Activated B cell treated with CpG ODN at 0.5 μM for 24 hours (primary cell): ENCODE measurements around the gene PNRC2. TPM values are rescaled to one million over a fixed set of nuclear protein-coding genes. Genes with fewer than 3 reads are reported as not detected.
"Not testable (repeated sequence)": the region's sequence is repeated elsewhere in the genome, so short reads cannot be mapped to it uniquely, and the experiment has no call there.

Experiments
- ATAC-seq: fragments of 200-7000 bp; cut with Tn5 transposase; one replicate; pipeline ENCODE4 v1.10.0; 2021; ENCODE audit warnings: low read depth, mild to moderate bottlenecking, moderate library complexity
- CTCF ChIA-PET: fragments of 350-600 bp; sonication (Branson Sonifier 250); formaldehyde crosslinking; loops from one replicate; lab custom pipeline; 2021; ENCODE audit warnings: antibody characterized with exemption; lab: Charles Lee
- POLR2A ChIA-PET: fragments of 350-600 bp; sonication (Branson Sonifier 250); formaldehyde crosslinking; loops from one replicate; lab custom pipeline; 2021; ENCODE audit warnings: antibody characterized with exemption; lab: Charles Lee
- DNase-seq: peaks from one replicate; pipeline ENCODE4 v3.0.0; 2022
- H3K27ac Mint-ChIP-seq: one replicate; pipeline ENCODE4 v1.8.0; 2020; ENCODE audit warnings: mixed read lengths
- H3K27me3 Mint-ChIP-seq: one replicate; pipeline ENCODE4 v1.8.0; 2021; ENCODE audit warnings: mixed read lengths
- H3K36me3 Mint-ChIP-seq: one replicate; pipeline ENCODE4 v1.8.0; 2021; ENCODE audit warnings: low read depth, mixed read lengths
- H3K4me1 Mint-ChIP-seq: one replicate; pipeline ENCODE4 v1.8.0; 2021; ENCODE audit warnings: mixed read lengths
- H3K4me3 Mint-ChIP-seq: one replicate; pipeline ENCODE4 v1.8.0; 2020; ENCODE audit warnings: mild to moderate bottlenecking, mixed read lengths
- H3K9me3 Mint-ChIP-seq: one replicate; pipeline ENCODE4 v1.8.0; 2020; ENCODE audit warnings: mixed read lengths
- intact Hi-C: fragments of 100-400 bp; cut with micrococcal nuclease; formaldehyde crosslinking; loops from one replicate; pipeline ENCODE4 v1.15.1; 2024
- total RNA-seq: library from RNA; stranded (reverse); gene quantifications from 2 replicates; pipeline ENCODE4 v1.2.3, GENCODE V29; 2022
- TF ChIP-seq, protein P1 (sequence below): fragments of 200-600 bp; IDR thresholded peaks from one replicate; pipeline ENCODE4 v1.8.0; 2022; ENCODE audit warnings: antibody characterized with exemption, mild to moderate bottlenecking

The PNRC2 gene
- total RNA-seq, 1 donor from 2014 or later = 184 TPM

DNA sequence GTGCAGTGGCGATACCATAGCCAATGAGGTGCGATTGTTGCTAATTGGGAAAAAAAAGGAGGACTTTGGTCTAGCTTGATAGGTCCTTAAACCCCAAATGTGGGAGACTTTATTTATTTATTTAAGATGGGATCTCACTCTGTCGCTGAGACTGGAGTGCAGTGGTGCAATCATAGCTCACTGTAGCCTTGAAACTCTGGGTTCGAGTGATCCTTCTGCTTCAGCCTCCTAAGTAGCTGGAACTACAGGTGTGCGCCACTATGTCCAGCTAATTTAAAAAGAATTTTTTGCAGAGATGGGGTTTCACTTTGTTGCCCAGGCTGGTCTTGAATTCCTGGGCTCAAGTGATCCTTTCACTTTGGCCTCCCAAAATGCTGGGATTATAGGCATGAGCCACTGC is 44.5 kb downstream of the PNRC2 start:
- H3K36me3 Mint-ChIP-seq = no peaks in the 10 kb centered on the region
- no peak overlapping the region for H3K27ac Mint-ChIP-seq
- intact Hi-C loops = no loop called here
- no peaks in the 10 kb centered on the region for H3K9me3 Mint-ChIP-seq
- peaks cover 6% of the 10 kb centered on the region for H3K27me3 Mint-ChIP-seq
- ATAC-seq (no peak), DNase-seq (no peak)
- peaks cover 8% of the 10 kb centered on the region for H3K4me1 Mint-ChIP-seq
- ChIA-PET CTCF (interaction anchor here (1.3 kb wide), 1 partner anchor 24 kb away, joined by 3 read pairs; no protein-coding TSS in a partner anchor), POLR2A (interaction anchor here (0.6 to 1.3 kb wide), 2 partner anchors 24 to 582 kb away, joined by 5 read pairs; partner anchors contain the start of gene SRSF10)
- TF ChIP-seq, protein P1, sequence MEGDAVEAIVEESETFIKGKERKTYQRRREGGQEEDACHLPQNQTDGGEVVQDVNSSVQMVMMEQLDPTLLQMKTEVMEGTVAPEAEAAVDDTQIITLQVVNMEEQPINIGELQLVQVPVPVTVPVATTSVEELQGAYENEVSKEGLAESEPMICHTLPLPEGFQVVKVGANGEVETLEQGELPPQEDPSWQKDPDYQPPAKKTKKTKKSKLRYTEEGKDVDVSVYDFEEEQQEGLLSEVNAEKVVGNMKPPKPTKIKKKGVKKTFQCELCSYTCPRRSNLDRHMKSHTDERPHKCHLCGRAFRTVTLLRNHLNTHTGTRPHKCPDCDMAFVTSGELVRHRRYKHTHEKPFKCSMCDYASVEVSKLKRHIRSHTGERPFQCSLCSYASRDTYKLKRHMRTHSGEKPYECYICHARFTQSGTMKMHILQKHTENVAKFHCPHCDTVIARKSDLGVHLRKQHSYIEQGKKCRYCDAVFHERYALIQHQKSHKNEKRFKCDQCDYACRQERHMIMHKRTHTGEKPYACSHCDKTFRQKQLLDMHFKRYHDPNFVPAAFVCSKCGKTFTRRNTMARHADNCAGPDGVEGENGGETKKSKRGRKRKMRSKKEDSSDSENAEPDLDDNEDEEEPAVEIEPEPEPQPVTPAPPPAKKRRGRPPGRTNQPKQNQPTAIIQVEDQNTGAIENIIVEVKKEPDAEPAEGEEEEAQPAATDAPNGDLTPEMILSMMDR = no peak
- no peak overlapping the region for H3K4me3 Mint-ChIP-seq

DNA sequence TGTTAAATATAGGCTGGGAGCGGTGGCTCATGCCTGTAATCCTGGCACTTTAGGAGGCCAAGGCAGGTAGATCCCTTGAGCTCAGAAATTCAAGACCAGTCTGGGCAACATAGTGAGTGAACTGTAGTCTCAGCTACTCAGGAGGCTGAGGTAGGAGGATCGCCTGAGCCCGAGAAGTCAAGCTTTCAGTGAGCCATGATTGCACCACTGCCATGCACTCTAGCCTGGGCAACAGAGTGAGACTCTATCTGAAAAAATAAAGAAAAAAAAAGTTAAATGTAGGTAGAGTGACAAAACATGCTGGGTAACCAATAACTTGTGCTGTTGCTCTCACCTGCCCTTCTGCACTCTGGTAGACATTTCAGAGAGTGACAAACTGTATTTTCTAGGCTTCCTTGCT is 45.5 kb downstream of the PNRC2 start:
- TF ChIP-seq, protein P1 = no peak
- Mint-ChIP-seq H3K27ac (no peak overlapping the region), H3K4me1 (peaks cover 8% of the 10 kb centered on the region), H3K27me3 (peaks cover 6% of the 10 kb centered on the region), H3K4me3 (no peak overlapping the region), H3K9me3 (no peaks in the 10 kb centered on the region), H3K36me3 (no peaks in the 10 kb centered on the region)
- ChIA-PET CTCF (no interaction called here), POLR2A (no interaction called here)
- DNase-seq (no peak), ATAC-seq (no peak)
- intact Hi-C loops = no loop called here

DNA sequence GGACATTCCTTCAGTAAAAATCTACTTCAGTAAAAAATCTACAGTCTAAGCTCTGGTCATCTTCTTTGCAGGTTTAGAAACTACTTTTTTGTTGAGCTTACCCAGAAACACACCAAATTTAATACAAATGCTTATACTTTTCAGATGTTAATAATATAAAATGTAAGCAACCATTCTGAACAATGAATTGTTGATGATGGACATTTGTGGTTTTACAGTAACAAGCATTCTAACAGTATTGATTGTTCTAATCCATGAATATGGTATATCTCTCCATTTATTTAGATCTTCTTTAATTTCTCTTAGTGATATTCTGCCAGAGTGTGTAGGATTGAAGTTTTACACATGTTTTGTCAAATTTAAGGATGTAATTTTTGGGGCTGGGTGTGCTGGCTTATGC is 47.5 kb downstream of the PNRC2 start:
- Mint-ChIP-seq H3K4me3 (no peak overlapping the region), H3K27me3 (peaks cover 10% of the 10 kb centered on the region), H3K4me1 (peaks cover 8% of the 10 kb centered on the region), H3K9me3 (no peaks in the 10 kb centered on the region), H3K27ac (no peak overlapping the region), H3K36me3 (no peaks in the 10 kb centered on the region)
- ATAC-seq (no peak), DNase-seq (no peak)
- ChIA-PET POLR2A (interaction anchor here (0.6 kb wide), 1 partner anchor 14 kb away, joined by 3 read pairs; no protein-coding TSS in a partner anchor), CTCF (no interaction called here)
- intact Hi-C loops = no loop called here
- TF ChIP-seq, protein P1 = no peak

DNA sequence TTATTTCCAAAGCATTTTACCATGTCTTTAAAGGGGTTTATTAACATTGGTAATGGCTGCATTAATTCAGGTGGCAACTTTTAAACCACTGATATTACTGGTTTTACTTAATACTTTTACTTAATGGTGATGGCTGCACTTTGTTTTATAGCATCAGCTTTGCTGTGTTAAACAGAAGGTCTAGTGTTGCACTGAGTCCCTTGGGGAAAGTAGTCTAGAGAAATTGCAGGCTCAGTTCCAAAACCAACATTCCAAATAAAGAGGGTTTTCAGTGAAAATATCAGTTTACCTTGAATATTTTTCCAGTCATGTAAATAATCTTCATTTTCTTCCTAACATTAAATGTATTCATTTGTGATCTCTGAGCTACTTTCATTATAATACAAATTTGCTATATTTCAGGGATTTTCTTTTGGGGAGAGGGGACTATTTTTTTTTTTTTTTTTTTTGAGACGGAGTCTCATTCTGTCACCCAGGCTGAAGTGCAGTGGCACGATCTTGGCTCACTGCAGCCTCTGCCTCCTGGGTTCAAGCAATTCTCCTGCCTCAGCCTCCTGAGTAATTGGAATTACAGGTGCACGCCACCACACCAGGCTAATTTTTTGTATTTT is 49.1 kb downstream of the PNRC2 start:
- POLR2A ChIA-PET, CTCF ChIA-PET, DNase-seq, H3K27ac Mint-ChIP-seq, H3K9me3 Mint-ChIP-seq, ATAC-seq, intact Hi-C loops, H3K4me3 Mint-ChIP-seq, H3K4me1 Mint-ChIP-seq, H3K36me3 Mint-ChIP-seq: not testable (repeated sequence)
- peaks cover 14% of the 10 kb centered on the region for H3K27me3 Mint-ChIP-seq

DNA sequence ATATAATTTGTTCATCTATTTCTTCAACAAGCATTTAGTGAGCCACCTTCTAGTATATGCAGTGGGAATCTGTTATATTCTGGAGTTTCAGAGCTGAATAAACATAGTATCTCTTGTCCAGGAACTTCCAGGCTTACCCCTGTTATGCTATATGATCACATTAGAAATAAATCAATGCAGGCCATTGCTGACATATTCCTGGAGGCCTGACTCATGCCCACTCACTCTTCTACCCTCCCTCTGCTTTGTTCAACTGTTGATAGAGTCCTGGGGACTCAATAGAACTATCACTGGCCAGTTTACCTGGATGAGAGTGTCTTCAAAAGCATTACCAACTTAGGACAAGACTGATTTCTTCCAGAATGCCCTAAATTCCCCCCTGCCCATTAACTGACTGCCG is 49.8 kb downstream of the PNRC2 start:
- intact Hi-C loops = no loop called here
- Mint-ChIP-seq H3K27me3 (peaks cover 17% of the 10 kb centered on the region), H3K27ac (no peak overlapping the region), H3K4me3 (no peak overlapping the region), H3K36me3 (no peaks in the 10 kb centered on the region), H3K4me1 (no peaks in the 10 kb centered on the region), H3K9me3 (no peaks in the 10 kb centered on the region)
- ChIA-PET CTCF (no interaction called here), POLR2A (no interaction called here)
- no peak for ATAC-seq
- TF ChIP-seq, protein P1 = no peak
- no peak for DNase-seq
